Tibial nerve (tissue), 4 donors: Measurements from ENCODE around the gene FHAD1. TPM values are rescaled to one million over a fixed set of nuclear protein-coding genes. Genes with fewer than 3 reads are reported as not detected.
"Not testable (repeated sequence)": the region's sequence is repeated elsewhere in the genome, so short reads cannot be mapped to it uniquely, and the experiment has no call there.

Source experiments
- DNase-seq, 2 donors: peaks; one replicate each; pipeline ENCODE4 v3.0.0-alpha.2; 2019; ENCODE audit warnings: low spot score in 2 of 2
- H3K27ac ChIP-seq, 4 donors: fragments of 200-600 bp; sonication (generic) in 3 of 4; one replicate each; pipeline ENCODE4 v1.5.1; 2017 to 2019; ENCODE audit warnings: mild to moderate bottlenecking in 1 of 4
- H3K27me3 ChIP-seq, 2 donors: fragments of 200-600 bp; sonication (generic) in 1 of 2; one replicate each; pipeline versions ENCODE4 v1.5.1 to v1.6.0; 2017 to 2019
- H3K36me3 ChIP-seq, 3 donors: fragments of 200-600 bp; sonication (generic); one replicate each; pipeline ENCODE4 v1.5.1; 2018 to 2019
- H3K4me1 ChIP-seq, 4 donors: fragments of 200-600 bp; sonication (generic) in 3 of 4; one replicate each; pipeline ENCODE4 v1.5.1; 2017 to 2019
- H3K4me3 ChIP-seq, 4 donors: fragments of 200-600 bp; sonication (generic) in 3 of 4; one replicate each; pipeline ENCODE4 v1.5.1; 2017 to 2019; ENCODE audit warnings: mild to moderate bottlenecking in 1 of 4, moderate library complexity in 1 of 4
- H3K9me3 ChIP-seq, 4 donors: fragments of 200-600 bp; sonication (generic) in 3 of 4; one replicate each; pipeline ENCODE4 v1.5.1; 2017 to 2019
- EP300 ChIP-seq, 2 donors: sonication (generic); formaldehyde crosslinking; IDR thresholded peaks; one replicate each; pipeline ENCODE4 v1.6.1; 2017; ENCODE audit warnings: antibody characterized with exemption in 2 of 2, mild to moderate bottlenecking in 1 of 2
- POLR2A ChIP-seq, 2 donors: fragments of 450-650 bp; IDR thresholded peaks; one replicate each; pipeline ENCODE4 v1.6.1; 2017; ENCODE audit warnings: antibody characterized with exemption in 2 of 2, mild to moderate bottlenecking in 2 of 2, moderate library complexity in 2 of 2
- WGBS, 2 donors: methylation state at CpG; one replicate each; pipeline ENCODE4 v1.1.5; 2018; 5-methylcytosine and 5-hydroxymethylcytosine counted together
- total RNA-seq, 4 donors: library from RNA; depleted of rRNA; stranded (reverse); fragments of >200 nt; gene quantifications; one replicate each; pipeline ENCODE4 v1.1.0, GENCODE V29; 2016
- TF ChIP-seq, protein P1 (sequence below), 5 experiments: fragments of 200-600 bp in 3 of 5; fragments of 450-650 bp in 2 of 5; sonication (generic) in 3 of 5; IDR thresholded peaks; one replicate each; pipeline ENCODE4 v1.5.1; 2016 to 2019; ENCODE audit warnings: antibody characterized with exemption in 5 of 5, mild to moderate bottlenecking in 3 of 5, moderate library complexity in 2 of 5

FHAD1 gene
- total RNA-seq, 4 donors from 2014 or later = 0.30 to 0.63 TPM; not detected in 2

DNA sequence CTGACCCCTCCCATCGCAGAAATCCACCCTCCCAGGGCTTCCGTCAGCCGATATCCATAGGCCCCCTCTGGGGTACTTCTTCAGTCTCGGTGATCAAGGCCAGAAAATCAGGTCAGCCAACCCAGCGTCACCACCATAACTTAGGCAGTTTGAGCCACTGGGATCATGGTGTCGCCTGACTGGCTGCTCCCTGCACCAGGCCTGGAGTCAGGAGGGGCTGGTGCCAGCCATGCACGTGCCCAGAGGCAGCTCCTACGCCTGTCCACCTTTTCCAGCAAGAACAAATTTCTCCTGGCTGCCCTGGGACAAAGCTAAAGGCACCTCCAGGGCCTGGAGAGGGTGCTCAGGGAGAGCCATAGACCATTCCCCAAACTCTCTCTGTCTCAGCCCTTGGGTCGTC lies 186.4 kb downstream of the FHAD1 start:
- no peak for DNase-seq
- TF ChIP-seq POLR2A (IDR thresholded peaks at IDR 0.05) (no peak), EP300 (IDR thresholded peaks at IDR 0.05) (no peak)
- TF ChIP-seq, protein P1, sequence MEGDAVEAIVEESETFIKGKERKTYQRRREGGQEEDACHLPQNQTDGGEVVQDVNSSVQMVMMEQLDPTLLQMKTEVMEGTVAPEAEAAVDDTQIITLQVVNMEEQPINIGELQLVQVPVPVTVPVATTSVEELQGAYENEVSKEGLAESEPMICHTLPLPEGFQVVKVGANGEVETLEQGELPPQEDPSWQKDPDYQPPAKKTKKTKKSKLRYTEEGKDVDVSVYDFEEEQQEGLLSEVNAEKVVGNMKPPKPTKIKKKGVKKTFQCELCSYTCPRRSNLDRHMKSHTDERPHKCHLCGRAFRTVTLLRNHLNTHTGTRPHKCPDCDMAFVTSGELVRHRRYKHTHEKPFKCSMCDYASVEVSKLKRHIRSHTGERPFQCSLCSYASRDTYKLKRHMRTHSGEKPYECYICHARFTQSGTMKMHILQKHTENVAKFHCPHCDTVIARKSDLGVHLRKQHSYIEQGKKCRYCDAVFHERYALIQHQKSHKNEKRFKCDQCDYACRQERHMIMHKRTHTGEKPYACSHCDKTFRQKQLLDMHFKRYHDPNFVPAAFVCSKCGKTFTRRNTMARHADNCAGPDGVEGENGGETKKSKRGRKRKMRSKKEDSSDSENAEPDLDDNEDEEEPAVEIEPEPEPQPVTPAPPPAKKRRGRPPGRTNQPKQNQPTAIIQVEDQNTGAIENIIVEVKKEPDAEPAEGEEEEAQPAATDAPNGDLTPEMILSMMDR (IDR thresholded peaks at IDR 0.05) = no peak
- Histone ChIP-seq H3K27ac (no peak overlapping the region), H3K36me3 (peaks cover 0 to 13% (median 0%) of the 10 kb centered on the region in 3 donors), H3K27me3 (no peaks in the 10 kb centered on the region), H3K4me3 (no peak overlapping the region), H3K4me1 (no peaks in the 10 kb centered on the region), H3K9me3 (no peaks in the 10 kb centered on the region)
- WGBS, 2 donors = 77 to 80% methylated on average over 9 of the region's 9 CpGs

DNA sequence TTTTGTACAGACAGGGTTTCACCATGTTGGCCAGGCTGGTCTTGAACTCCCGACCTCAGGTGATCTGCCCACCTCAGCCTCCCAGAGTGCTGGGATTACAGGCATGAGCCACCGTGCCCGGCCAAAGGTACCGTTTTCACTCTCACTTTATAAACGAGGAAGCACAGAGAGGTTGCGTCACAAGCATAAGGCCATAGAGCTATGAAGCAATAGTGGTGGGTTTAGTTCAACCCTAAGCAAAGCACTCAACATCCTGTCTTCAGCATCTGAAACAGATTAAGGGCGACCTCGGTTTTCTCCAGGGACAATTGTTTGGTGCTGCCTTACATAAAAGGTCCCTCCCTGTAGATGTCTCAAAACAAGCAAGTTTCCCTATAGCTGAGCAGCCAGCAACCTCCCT lies 187.7 kb downstream of the FHAD1 start:
- H3K27ac ChIP-seq, DNase-seq, H3K4me1 ChIP-seq, H3K4me3 ChIP-seq, H3K27me3 ChIP-seq, H3K9me3 ChIP-seq, H3K36me3 ChIP-seq: not testable (repeated sequence)
- peak in 1 of 2 donors; percentile 34 for TF ChIP-seq EP300 (IDR thresholded peaks at IDR 0.05)
- WGBS, 2 donors = 64 to 68% methylated on average over 8 of the region's 8 CpGs

DNA sequence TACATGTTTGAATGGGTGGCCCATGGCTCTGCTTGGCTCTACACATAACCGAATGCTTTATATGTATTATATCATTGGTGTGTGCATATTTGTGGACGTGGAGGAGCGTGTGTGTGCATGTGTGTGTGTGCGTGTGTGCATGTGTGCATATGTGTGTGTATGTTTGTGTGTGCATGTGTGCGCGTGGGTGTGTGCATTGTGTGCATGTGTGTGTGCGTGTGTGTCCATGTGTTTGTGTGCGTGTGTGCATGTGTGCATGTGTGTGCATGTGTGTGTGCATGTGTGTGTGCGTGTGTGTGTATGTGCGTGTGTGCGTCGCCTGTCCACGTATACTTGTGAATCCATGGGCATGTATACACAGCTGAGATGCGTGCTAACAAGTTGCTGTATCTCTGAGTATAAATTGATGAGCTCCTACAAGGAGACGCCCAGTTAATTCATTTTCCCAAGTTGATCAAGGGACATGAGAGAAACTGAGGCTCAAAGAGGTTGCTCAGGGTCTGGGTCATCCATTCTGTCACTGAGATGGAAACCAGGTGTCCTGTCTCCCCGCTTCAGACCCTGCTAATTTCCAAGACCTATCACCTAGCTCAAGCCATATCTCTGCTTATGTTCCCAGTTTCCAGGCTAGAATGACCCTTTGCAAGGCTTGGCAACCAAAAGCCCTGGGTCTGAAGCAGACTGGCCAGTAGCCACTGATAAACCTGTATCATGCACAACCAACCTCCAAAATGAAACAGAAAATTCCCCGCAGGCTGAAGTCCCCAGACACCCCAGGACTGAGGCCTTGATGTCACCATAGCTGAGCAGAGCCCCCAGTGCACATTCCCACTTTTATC lies 188.4 kb downstream of the FHAD1 start:
- no peak for TF ChIP-seq EP300 (IDR thresholded peaks at IDR 0.05)
- no peak for TF ChIP-seq POLR2A (IDR thresholded peaks at IDR 0.05)
- TF ChIP-seq, protein P1 (IDR thresholded peaks at IDR 0.05) = no peak
- DNase-seq = no peak
- Histone ChIP-seq H3K36me3 (peaks cover 0 to 4% (median 0%) of the 10 kb centered on the region in 3 donors), H3K27ac (no peak overlapping the region), H3K9me3 (no peaks in the 10 kb centered on the region), H3K4me1 (no peaks in the 10 kb centered on the region), H3K27me3 (no peaks in the 10 kb centered on the region), H3K4me3 (no peak overlapping the region)
- WGBS, 2 donors = 86 to 91% methylated on average over 17 of the region's 17 CpGs

DNA sequence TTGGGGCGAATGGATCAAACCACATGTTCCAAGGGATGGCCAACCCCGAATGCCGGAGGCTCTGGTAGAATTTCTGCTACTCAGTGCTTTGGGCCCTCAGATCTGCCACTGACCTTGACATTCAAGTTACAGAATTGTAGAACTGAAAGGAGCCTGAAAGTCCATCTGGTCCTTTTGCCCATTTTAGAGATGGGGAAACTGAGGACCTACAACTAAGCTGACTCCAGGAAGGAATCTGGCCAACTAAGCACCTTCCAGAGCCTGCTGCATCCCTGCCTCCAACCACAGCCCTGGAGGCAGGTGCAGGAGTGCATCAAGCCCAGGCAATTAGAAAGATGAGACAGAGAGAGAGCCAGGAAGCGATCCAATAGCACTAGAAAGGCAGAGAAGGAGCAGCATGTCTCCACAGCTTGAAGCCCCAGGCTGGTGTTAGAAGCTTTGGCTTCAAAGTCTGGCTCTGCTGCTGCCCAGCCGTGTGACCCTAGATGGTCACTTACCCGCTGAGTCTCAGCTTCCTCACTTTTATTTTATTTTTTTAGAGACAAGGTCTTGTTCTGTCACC lies 189.9 kb downstream of the FHAD1 start:
- Histone ChIP-seq H3K9me3 (no peaks in the 10 kb centered on the region), H3K4me1 (no peaks in the 10 kb centered on the region), H3K4me3 (no peak overlapping the region), H3K36me3 (no peaks in the 10 kb centered on the region), H3K27me3 (no peaks in the 10 kb centered on the region), H3K27ac (no peak overlapping the region)
- WGBS, 2 donors = 86 to 90% methylated on average over 6 of the region's 6 CpGs
- TF ChIP-seq, protein P1 (IDR thresholded peaks at IDR 0.05) = no peak
- TF ChIP-seq EP300 (IDR thresholded peaks at IDR 0.05) (no peak), POLR2A (IDR thresholded peaks at IDR 0.05) (no peak)
- no peak for DNase-seq

DNA sequence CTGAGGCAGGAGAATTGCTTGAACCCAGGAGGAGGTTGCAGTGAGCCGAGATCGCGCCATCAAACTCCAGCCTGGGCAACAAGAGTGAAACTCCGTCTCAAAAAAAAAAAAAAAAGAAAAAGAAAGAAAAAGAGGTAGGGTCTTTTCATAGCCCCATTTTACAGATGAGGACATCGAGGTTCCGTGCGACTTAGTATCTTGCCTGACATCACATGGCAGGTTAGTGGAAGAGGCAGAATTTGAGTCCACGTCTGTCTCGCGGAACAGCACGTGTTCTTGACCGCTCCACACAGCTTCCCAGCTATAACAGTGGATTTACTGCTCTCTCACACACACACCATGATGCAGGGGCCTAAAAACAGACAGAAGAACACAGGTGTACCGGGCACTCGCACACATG lies 192.3 kb downstream of the FHAD1 start:
- Histone ChIP-seq H3K27me3 (no peaks in the 10 kb centered on the region), H3K9me3 (no peaks in the 10 kb centered on the region), H3K4me1 (no peaks in the 10 kb centered on the region), H3K4me3 (no peak overlapping the region), H3K27ac (no peak overlapping the region), H3K36me3 (no peaks in the 10 kb centered on the region)
- no peak for DNase-seq
- no peak for TF ChIP-seq POLR2A (IDR thresholded peaks at IDR 0.05)
- TF ChIP-seq EP300 (IDR thresholded peaks at IDR 0.05) = no peak
- TF ChIP-seq, protein P1 (IDR thresholded peaks at IDR 0.05) = no peak
- 92 to 93% methylated on average over 14 of the region's 14 CpGs for whole genome bisulfite sequencing, 2 donors
